RWPE1 (cell line): Measurements from ENCODE around the gene PCCA.
A peak's percentile ranks its signal among the peaks of the same experiment; 100 is the strongest.
"Not testable (repeated sequence)": the region's sequence is repeated elsewhere in the genome, so short reads cannot be mapped to it uniquely, and the experiment has no call there.

Source experiments
- CTCF ChIA-PET: fragments of 350-600 bp; sonication (Branson Sonifier 250); formaldehyde crosslinking; extraction: SDS; loops from one replicate; lab custom pipeline; 2021; lab: Yijun Ruan, JAX
- POLR2A ChIA-PET: fragments of 400-600 bp; formaldehyde crosslinking; extraction: SDS; loops from one replicate; lab custom pipeline; 2020; ENCODE audit warnings: antibody characterized with exemption; ENCODE audit not compliant: low non-redundant PET; lab: Yijun Ruan, JAX
- DNase-seq: peaks from one replicate; pipeline ENCODE4 v3.0.0; 2012; ENCODE audit warnings: low spot score
- H3K27ac ChIP-seq: fragments of 450-650 bp; 2 replicates; pipeline ENCODE4 v1.5.1; 2017
- CTCF ChIP-seq: fragments of 450-650 bp; conservative IDR thresholded peaks from 2 replicates; pipeline ENCODE4 v1.5.1; 2017; ENCODE audit warnings: low read depth, mild to moderate bottlenecking

PCCA gene

GRCh38 chr13:100149389-100149788 lies 60.5 kb downstream of the PCCA start:
- H3K27ac ChIP-seq = no peak overlapping the region
- no peak for DNase-seq
- no peak for TF ChIP-seq CTCF
- CTCF ChIA-PET = no interaction called here
- POLR2A ChIA-PET = no interaction called here

- POLR2A ChIA-PET, DNase-seq, H3K27ac ChIP-seq, CTCF ChIA-PET: not testable (repeated sequence)
Observed at GRCh38 chr13:100150711-100151110, 61.8 kb downstream of the PCCA start.

GRCh38 chr13:100154842-100155416 lies 66.0 kb downstream of the PCCA start:
- ChIA-PET POLR2A (no interaction called here), CTCF (no interaction called here)
- no peak for DNase-seq
- no peak overlapping the region for H3K27ac ChIP-seq
- no peak for TF ChIP-seq CTCF

GRCh38 chr13:100156788-100157187 lies 67.9 kb downstream of the PCCA start:
- POLR2A ChIA-PET = no interaction called here
- CTCF ChIA-PET = interaction anchor here (0.6 to 0.7 kb wide), 2 partner anchors 12 to 518 kb away, joined by 3 read pairs; partner anchors contain the start of gene TMTC4
- TF ChIP-seq CTCF = no peak
- no peak overlapping the region for H3K27ac ChIP-seq
- peak; percentile 14 for DNase-seq

GRCh38 chr13:100158569-100158968 lies 69.7 kb downstream of the PCCA start:
- DNase-seq = no peak
- ChIA-PET CTCF (no interaction called here), POLR2A (no interaction called here)
- no peak overlapping the region for H3K27ac ChIP-seq
- TF ChIP-seq CTCF = no peak

- TF ChIP-seq CTCF = no peak
- ChIA-PET POLR2A (no interaction called here), CTCF (no interaction called here)
- no peak overlapping the region for H3K27ac ChIP-seq
- no peak for DNase-seq
Observed at GRCh38 chr13:100159584-100159983, 70.7 kb downstream of the PCCA start.

GRCh38 chr13:100160450-100160849 lies 71.6 kb downstream of the PCCA start:
- no peak overlapping the region for H3K27ac ChIP-seq
- no peak for TF ChIP-seq CTCF
- no peak for DNase-seq
- POLR2A ChIA-PET = no interaction called here
- CTCF ChIA-PET = no interaction called here
